ENCODE measurements around the gene SMPDL3A.

The SMPDL3A gene

DNA sequence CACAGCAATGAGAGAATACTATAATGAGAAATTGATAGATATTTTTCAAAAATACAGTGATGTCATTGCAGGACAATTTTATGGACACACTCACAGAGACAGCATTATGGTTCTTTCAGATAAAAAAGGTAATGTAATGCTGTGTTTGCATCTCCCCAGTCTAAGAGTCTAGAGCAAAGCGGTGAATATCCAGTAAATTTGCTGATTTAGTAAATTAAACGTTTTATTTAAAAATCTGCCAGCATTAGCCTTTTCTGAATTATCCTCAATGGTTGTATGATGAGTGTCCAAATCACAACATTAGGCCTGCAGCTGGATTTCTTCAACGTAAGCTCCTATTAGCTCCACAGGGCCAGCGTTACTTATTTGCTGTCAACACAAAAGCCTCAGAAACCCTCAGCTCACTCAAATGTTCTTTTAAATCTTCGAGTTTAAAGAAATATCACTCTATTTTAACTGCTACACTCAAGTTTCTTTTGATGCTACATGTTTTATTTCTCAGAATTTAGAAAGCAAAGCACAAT lies 16.0 kb downstream of the SMPDL3A start:
- no peak for DNase-seq
- Histone ChIP-seq H3K9ac (ENCODE audit: low read length) (no peak overlapping the region), H3K4me1 (ENCODE audit: low read length) (no peaks in the 10 kb centered on the region), H3K79me2 (ENCODE audit: low read length) (no peaks in the 10 kb centered on the region), H3K27ac (ENCODE audit: low read length) (no peak overlapping the region), H3K27me3 (replicated peaks; ENCODE audit: insufficient read depth, low read length) (no peaks in the 10 kb centered on the region), H4K20me1 (ENCODE audit: insufficient read depth, low read length) (no peaks in the 10 kb centered on the region), H3K9me2 (replicated peaks; ENCODE audit: insufficient read depth, low read length) (no peaks in the 10 kb centered on the region), H3F3A (ENCODE audit: insufficient read depth, low read length) (no peaks in the 10 kb centered on the region), H3K9me3 (replicated peaks; ENCODE audit: insufficient read depth, low read length) (no peaks in the 10 kb centered on the region), H3K36me3 (replicated peaks; ENCODE audit: insufficient read depth, low read length) (no peaks in the 10 kb centered on the region; the same call in 1 of the 2 replicates), H2AFZ (ENCODE audit: low read length) (no peak overlapping the region), H3K4me3 (ENCODE audit: low read length) (no peak overlapping the region), H3K4me2 (ENCODE audit: low read depth, low read length) (no peak overlapping the region)
- TF ChIP-seq, protein P1, sequence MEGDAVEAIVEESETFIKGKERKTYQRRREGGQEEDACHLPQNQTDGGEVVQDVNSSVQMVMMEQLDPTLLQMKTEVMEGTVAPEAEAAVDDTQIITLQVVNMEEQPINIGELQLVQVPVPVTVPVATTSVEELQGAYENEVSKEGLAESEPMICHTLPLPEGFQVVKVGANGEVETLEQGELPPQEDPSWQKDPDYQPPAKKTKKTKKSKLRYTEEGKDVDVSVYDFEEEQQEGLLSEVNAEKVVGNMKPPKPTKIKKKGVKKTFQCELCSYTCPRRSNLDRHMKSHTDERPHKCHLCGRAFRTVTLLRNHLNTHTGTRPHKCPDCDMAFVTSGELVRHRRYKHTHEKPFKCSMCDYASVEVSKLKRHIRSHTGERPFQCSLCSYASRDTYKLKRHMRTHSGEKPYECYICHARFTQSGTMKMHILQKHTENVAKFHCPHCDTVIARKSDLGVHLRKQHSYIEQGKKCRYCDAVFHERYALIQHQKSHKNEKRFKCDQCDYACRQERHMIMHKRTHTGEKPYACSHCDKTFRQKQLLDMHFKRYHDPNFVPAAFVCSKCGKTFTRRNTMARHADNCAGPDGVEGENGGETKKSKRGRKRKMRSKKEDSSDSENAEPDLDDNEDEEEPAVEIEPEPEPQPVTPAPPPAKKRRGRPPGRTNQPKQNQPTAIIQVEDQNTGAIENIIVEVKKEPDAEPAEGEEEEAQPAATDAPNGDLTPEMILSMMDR (IDR thresholded peaks at IDR 0.05; ENCODE audit: low read length), result no peak
- no peak for TF ChIP-seq EZH2phosphoT487 (IDR thresholded peaks at IDR 0.05; ENCODE audit: low read length)
- no peak for TF ChIP-seq EZH2 (optimal IDR thresholded peaks at IDR 0.05; ENCODE audit: low read depth, low read length)

DNA sequence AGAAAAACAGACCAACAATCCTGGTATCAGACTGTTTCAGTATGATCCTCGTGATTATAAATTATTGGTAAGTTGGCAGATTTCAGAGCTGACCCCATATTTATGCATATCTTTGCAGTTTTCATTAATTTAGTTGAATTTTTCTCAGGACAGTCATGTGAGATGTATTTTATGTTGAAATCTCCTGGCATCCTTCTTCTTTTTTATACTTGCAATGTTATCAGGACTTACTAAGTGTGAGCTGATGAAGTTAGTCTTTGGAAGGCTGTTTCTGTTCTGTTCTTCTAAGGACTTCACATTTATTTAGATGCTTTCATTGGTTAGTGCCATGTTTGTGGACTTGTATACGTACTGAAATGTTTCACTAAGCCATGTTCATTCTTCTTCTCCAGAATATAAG lies 17.2 kb downstream of the SMPDL3A start:
- TF ChIP-seq, protein P1 (IDR thresholded peaks at IDR 0.05; ENCODE audit: low read length), result no peak
- TF ChIP-seq EZH2 (optimal IDR thresholded peaks at IDR 0.05; ENCODE audit: low read depth, low read length), result no peak
- TF ChIP-seq EZH2phosphoT487 (IDR thresholded peaks at IDR 0.05; ENCODE audit: low read length), result no peak
- H3K9me2 ChIP-seq (replicated peaks; ENCODE audit: insufficient read depth, low read length), result no peaks in the 10 kb centered on the region
- no peak overlapping the region for H3K9ac ChIP-seq (ENCODE audit: low read length)
- H3K79me2 ChIP-seq (ENCODE audit: low read length), result no peaks in the 10 kb centered on the region
- DNase-seq, result no peak
- no peaks in the 10 kb centered on the region for H3K27me3 ChIP-seq (replicated peaks; ENCODE audit: insufficient read depth, low read length)
- no peaks in the 10 kb centered on the region; the same call in 1 of the 2 replicates for H3K36me3 ChIP-seq (replicated peaks; ENCODE audit: insufficient read depth, low read length)
- H3K27ac ChIP-seq (ENCODE audit: low read length), result no peak overlapping the region
- H3K4me3 ChIP-seq (ENCODE audit: low read length), result no peak overlapping the region
- H3K4me2 ChIP-seq (ENCODE audit: low read depth, low read length), result no peak overlapping the region
- H2AFZ ChIP-seq (ENCODE audit: low read length), result no peak overlapping the region
- no peaks in the 10 kb centered on the region for H3K4me1 ChIP-seq (ENCODE audit: low read length)
- H3K9me3 ChIP-seq (replicated peaks; ENCODE audit: insufficient read depth, low read length), result no peaks in the 10 kb centered on the region
- H3F3A ChIP-seq (ENCODE audit: insufficient read depth, low read length), result no peaks in the 10 kb centered on the region
- H4K20me1 ChIP-seq (ENCODE audit: insufficient read depth, low read length), result no peaks in the 10 kb centered on the region

DNA sequence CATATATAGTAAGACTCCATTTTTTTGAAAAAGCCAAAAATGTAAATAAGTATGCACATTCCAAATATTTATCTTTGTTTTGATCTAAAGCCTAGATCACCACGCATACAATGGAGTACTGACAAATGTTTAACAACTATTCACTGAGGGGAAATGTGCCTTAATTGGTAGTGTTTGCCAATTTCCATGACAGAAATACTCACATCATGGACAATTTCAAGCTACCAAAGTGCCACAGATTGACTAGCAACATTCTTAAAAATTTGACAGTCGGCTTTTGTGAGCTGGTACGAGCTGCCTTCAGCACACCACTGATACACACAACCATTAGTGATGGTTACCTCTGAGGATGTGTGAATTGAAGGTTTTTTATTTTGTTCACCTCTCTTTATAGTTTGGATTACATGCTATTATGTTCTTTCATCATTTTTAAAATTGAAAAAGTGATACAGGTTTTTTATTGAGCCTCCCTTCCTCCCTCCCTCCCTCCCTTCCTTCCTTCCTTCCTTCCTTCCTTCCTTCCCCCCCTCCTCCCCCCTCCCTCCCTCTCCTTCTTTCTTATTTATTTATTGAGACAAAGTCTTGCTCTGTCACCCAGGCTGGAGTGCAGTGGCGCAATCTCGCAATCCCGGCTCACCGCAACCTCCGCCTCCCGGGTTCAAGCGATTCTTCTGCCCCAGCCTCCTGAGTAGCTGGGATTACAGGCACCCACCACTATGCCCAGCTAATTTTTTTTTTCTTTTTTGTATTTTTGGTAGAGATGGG lies 19.2 kb downstream of the SMPDL3A start:
- H3K79me2 ChIP-seq (ENCODE audit: low read length), result no peaks in the 10 kb centered on the region
- no peak overlapping the region for H2AFZ ChIP-seq (ENCODE audit: low read length)
- no peaks in the 10 kb centered on the region for H3K4me1 ChIP-seq (ENCODE audit: low read length)
- no peaks in the 10 kb centered on the region for H4K20me1 ChIP-seq (ENCODE audit: insufficient read depth, low read length)
- no peaks in the 10 kb centered on the region for H3K9me3 ChIP-seq (replicated peaks; ENCODE audit: insufficient read depth, low read length)
- no peak overlapping the region for H3K9ac ChIP-seq (ENCODE audit: low read length)
- H3K36me3 ChIP-seq (replicated peaks; ENCODE audit: insufficient read depth, low read length), result no peaks in the 10 kb centered on the region; the same call in 1 of the 2 replicates
- H3K4me3 ChIP-seq (ENCODE audit: low read length), result no peak overlapping the region
- H3K4me2 ChIP-seq (ENCODE audit: low read depth, low read length), result no peak overlapping the region
- no peaks in the 10 kb centered on the region for H3F3A ChIP-seq (ENCODE audit: insufficient read depth, low read length)
- DNase-seq, result no peak
- no peaks in the 10 kb centered on the region for H3K27me3 ChIP-seq (replicated peaks; ENCODE audit: insufficient read depth, low read length)
- H3K27ac ChIP-seq (ENCODE audit: low read length), result no peak overlapping the region
- H3K9me2 ChIP-seq (replicated peaks; ENCODE audit: insufficient read depth, low read length), result no peaks in the 10 kb centered on the region
- TF ChIP-seq, protein P1 (IDR thresholded peaks at IDR 0.05; ENCODE audit: low read length), result no peak
- TF ChIP-seq EZH2phosphoT487 (IDR thresholded peaks at IDR 0.05; ENCODE audit: low read length) (no peak), EZH2 (optimal IDR thresholded peaks at IDR 0.05; ENCODE audit: low read depth, low read length) (no peak)
